Kidney (tissue), 14 donors: ENCODE measurements around the gene IL1B. TPM values are rescaled to one million over a fixed set of nuclear protein-coding genes. Genes with fewer than 3 reads are reported as not detected.
A peak's percentile ranks its signal among the peaks of the same experiment; 100 is the strongest.
"Not testable (repeated sequence)": the region's sequence is repeated elsewhere in the genome, so short reads cannot be mapped to it uniquely, and the experiment has no call there.

ENCODE experiments used
- DNase-seq, 5 donors: peaks; one replicate each; pipeline ENCODE4 v3.0.0-alpha.2; 2013 to 2020
- FAIRE-seq: peaks from 2 replicates; lab custom pipeline; 2012; peaks lifted over from hg19 to GRCh38; lab: Jason Lieb, UNC
- H3K27ac ChIP-seq, 2 donors: one replicate each; pipeline ENCODE4 v1.7.0; 2013; ENCODE audit warnings: low read depth in 2 of 2, low read length in 2 of 2, inconsistent platforms in 1 of 2
- H3K27me3 ChIP-seq: one replicate; pipeline ENCODE4 v1.7.1; 2013; ENCODE audit warnings: low read length, inconsistent platforms; ENCODE audit not compliant: control insufficient read depth, insufficient read depth
- H3K36me3 ChIP-seq, 3 donors: one replicate each; pipeline versions ENCODE4 v1.7.0 to v1.7.1; 2013; ENCODE audit warnings: low read length in 3 of 3, control low read depth in 1 of 3, inconsistent platforms in 1 of 3; ENCODE audit not compliant: insufficient read depth in 3 of 3, control insufficient read depth in 2 of 3
- H3K4me1 ChIP-seq, 3 donors: one replicate each; pipeline versions ENCODE4 v1.7.0 to v1.7.1; 2013; ENCODE audit warnings: low read length in 3 of 3, inconsistent platforms in 1 of 3, low read depth in 1 of 3; ENCODE audit not compliant: control insufficient read depth in 2 of 3, insufficient read depth in 2 of 3
- H3K4me3 ChIP-seq, 3 donors: one replicate each; pipeline versions ENCODE4 v1.7.0 to v1.8.1; 2013; ENCODE audit warnings: low read length in 3 of 3, control low read depth in 1 of 3, inconsistent platforms in 1 of 3
- H3K9ac ChIP-seq, 3 donors: one replicate each; pipeline versions ENCODE4 v1.7.0 to v1.7.1; 2013; ENCODE audit warnings: low read length in 3 of 3, control low read depth in 1 of 3, inconsistent platforms in 1 of 3
- H3K9me3 ChIP-seq, 3 donors: one replicate each; pipeline versions ENCODE4 v1.7.0 to v1.7.1; 2013; ENCODE audit warnings: low read length in 3 of 3, control low read depth in 1 of 3, inconsistent platforms in 1 of 3; ENCODE audit not compliant: control insufficient read depth in 2 of 3, insufficient read depth in 1 of 3
- CTCF ChIP-seq: IDR thresholded peaks from 3 replicates; pipeline ENCODE4 v1.5.1; 2012; ENCODE audit warnings: mild to moderate bottlenecking, moderate library complexity, borderline replicate concordance; ENCODE audit not compliant: insufficient read depth; ENCODE audit errors: extremely low read depth
- intact Hi-C: fragments of 100-400 bp; cut with DNase I; formaldehyde crosslinking; loops from one replicate; pipeline ENCODE4 v1.11.1; 2022
- polyA plus RNA-seq: library from polyadenylated mRNA; stranded (reverse); fragments of 350-450 nt; fragmentation: Illumina TruSeq; extraction: RNeasy Lipid Tissue Mini Kit (QIAGEN cat#74804); gene quantifications from one replicate; pipeline ENCODE4 v1.2.3, GENCODE V29; 2014; ENCODE audit warnings: low read depth, low replicate concordance; ENCODE audit not compliant: insufficient read depth
- total RNA-seq: library from RNA; stranded (reverse); fragmentation: NEBNext Ultra II Directional; extraction: Animal tissue kit (Norgen Biotek cat#: 25700); gene quantifications from one replicate; pipeline ENCODE4 v1.2.1, GENCODE V29; 2021
- donor health status: control.
- donor health status: control.
- donor health status: control.
- donor health status: control.
- donor health status: control.
- donor health status: DM: yes; HTN: yes; CAD: no.
- donor health status: Normal renal cell carcinoma (clear cell type).

The IL1B gene
- total and polyA plus RNA-seq, 2 donors from 2014 or later: 0.56 to 2.9 TPM

DNA sequence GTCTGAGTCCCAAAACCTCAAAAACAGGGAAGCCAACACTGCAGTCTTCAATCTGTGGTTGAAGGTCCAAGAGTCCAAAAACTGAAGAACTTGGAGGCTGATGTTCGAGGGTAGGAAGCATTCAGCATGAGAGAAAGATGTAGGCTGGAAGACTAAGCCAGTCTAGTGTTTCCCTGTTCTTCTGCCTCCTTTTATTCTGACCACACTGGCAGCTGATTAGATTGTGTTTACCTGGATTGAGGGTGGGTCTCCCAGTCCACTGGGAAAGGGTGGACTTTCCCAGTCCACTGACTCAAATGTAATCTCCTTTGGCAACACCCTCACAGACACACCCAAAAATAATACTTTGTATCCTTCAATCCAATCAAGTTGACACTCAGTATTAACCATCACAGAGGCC, 27.5 kb upstream of the IL1B start:
- FAIRE-seq (no peak), DNase-seq (no peak)
- H3K9me3 ChIP-seq: peaks cover 0 to 1% (median 0%) of the 10 kb centered on the region in 3 donors
- intact Hi-C loops: no loop called here
- H3K27ac ChIP-seq: no peak overlapping the region
- no peak overlapping the region for H3K9ac ChIP-seq
- no peaks in the 10 kb centered on the region for H3K27me3 ChIP-seq
- TF ChIP-seq CTCF: no peak
- H3K4me1 ChIP-seq: peaks cover 0 to 1% (median 0%) of the 10 kb centered on the region in 3 donors
- no peaks in the 10 kb centered on the region for H3K36me3 ChIP-seq
- no peak overlapping the region for H3K4me3 ChIP-seq

DNA sequence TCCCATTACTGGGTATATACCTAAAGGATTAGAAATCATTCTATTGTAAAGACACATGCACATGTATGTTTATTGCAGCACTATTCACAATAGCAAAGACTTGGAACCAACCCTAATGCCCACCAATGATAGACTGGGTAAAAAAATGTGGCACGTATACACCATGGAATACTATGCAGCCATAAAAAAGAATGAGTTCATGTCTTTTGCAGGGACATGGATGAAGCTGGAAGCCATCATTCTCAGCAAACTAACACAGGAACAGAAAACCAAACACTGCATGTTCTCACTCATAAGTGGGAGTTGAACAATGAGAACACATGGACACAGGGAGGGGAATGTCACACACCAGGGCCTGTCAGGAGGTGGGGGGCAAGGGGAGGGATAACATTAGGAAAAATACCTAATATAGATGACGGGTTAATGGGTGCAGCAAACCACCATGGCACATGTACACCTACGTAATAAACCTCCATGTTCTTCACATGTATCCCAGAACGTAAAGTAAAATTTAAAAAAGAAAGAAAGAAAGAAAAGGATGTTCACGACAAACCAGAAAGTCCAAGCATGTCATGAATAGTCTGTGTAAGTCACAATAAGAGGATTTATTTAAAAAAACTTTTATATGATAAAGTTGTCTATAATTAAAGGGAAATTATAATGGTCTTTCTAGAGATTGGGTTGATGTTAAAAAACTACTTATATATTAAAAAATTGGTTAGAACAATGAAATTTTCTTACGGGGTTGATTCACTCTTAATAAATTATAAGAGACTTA, 23.0 kb upstream of the IL1B start:
- H3K4me3 ChIP-seq, H3K27me3 ChIP-seq, H3K9ac ChIP-seq, FAIRE-seq, H3K36me3 ChIP-seq, intact Hi-C loops, H3K27ac ChIP-seq, H3K4me1 ChIP-seq, H3K9me3 ChIP-seq: not testable (repeated sequence)
- peak in 1 of 5 donors; percentile 26 for DNase-seq

DNA sequence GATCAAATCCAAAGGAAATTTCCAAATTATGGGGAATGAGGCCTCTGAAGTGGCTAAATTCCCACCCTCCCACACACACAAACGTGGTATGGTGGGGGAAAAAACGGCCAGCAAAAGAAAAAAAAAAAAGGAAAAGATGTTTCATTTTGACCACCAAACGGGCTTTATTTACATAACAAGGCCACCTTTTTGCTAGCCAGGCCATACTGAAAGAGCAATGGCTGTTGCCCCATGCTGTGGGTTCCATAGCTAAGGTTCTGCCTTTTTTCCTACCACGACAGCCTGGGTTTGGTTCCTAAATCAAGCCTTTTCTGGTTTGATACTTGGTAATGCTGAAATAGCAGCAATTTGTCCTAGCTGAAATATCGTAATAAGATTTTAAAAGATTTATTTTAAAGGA, 14.0 kb upstream of the IL1B start:
- Histone ChIP-seq H3K4me3 (no peak overlapping the region), H3K36me3 (no peaks in the 10 kb centered on the region), H3K9ac (no peak overlapping the region), H3K27me3 (no peaks in the 10 kb centered on the region), H3K9me3 (no peaks in the 10 kb centered on the region), H3K27ac (no peak overlapping the region), H3K4me1 (no peaks in the 10 kb centered on the region)
- intact Hi-C loops: no loop called here
- FAIRE-seq: no peak
- no peak for DNase-seq
- TF ChIP-seq CTCF: no peak

- no peaks in the 10 kb centered on the region for H3K9me3 ChIP-seq
- no peaks in the 10 kb centered on the region for H3K27me3 ChIP-seq
- no peak for TF ChIP-seq CTCF
- FAIRE-seq: no peak
- no peak overlapping the region for H3K27ac ChIP-seq
- no peak for DNase-seq
- no peaks in the 10 kb centered on the region for H3K4me1 ChIP-seq
- no peak overlapping the region for H3K4me3 ChIP-seq
- no peaks in the 10 kb centered on the region for H3K36me3 ChIP-seq
- no peak overlapping the region for H3K9ac ChIP-seq
- intact Hi-C loops: no loop called here
Observed at GRCh38 chr2:112849956-112850355, 13.4 kb upstream of the IL1B start.
